GM23338 (cell line): ENCODE results near the gene EPS8L1. TPM values are rescaled to one million over a fixed set of nuclear protein-coding genes. Genes with fewer than 3 reads are reported as not detected.
A peak's percentile ranks its signal among the peaks of the same experiment; 100 is the strongest.

Source experiments
- ATAC-seq: fragments of 200-7000 bp; cut with Tn5 transposase; 3 replicates; pipeline ENCODE4 v1.9.1; 2020
- DNase-seq: peaks from one replicate; pipeline ENCODE4 v3.0.0-alpha.2; 2015; ENCODE audit warnings: low spot score
- H2AFZ ChIP-seq: fragments of 200-600 bp; sonication (generic); 2 replicates; pipeline ENCODE4 v1.8.0; 2016; ENCODE audit warnings: antibody characterized with exemption, mild to moderate bottlenecking, moderate library complexity
- H3F3A ChIP-seq: fragments of 200-600 bp; sonication (generic); replicated peaks from 2 replicates; pipeline ENCODE4 v1.8.0; 2017; ENCODE audit warnings: antibody characterized with exemption, mixed run types, low read depth
- H3K27ac ChIP-seq: fragments of 200-600 bp; sonication (generic); 2 replicates; pipeline ENCODE4 v1.6.1; 2016; ENCODE audit warnings: low read depth
- H3K27me3 ChIP-seq: fragments of 200-600 bp; sonication (generic); 2 replicates; pipeline ENCODE4 v1.8.0; 2016; ENCODE audit warnings: mild to moderate bottlenecking, mixed run types, moderate library complexity; ENCODE audit not compliant: insufficient read depth
- H3K36me3 ChIP-seq: fragments of 200-600 bp; sonication (generic); 2 replicates; pipeline ENCODE4 v1.8.0; 2016; ENCODE audit warnings: mild to moderate bottlenecking; ENCODE audit not compliant: insufficient read depth
- H3K4me1 ChIP-seq: fragments of 200-600 bp; sonication (generic); 2 replicates; pipeline ENCODE4 v1.8.0; 2016; ENCODE audit warnings: mild to moderate bottlenecking, moderate library complexity; ENCODE audit not compliant: insufficient read depth
- H3K4me2 ChIP-seq: fragments of 200-600 bp; sonication (generic); 2 replicates; pipeline ENCODE4 v1.7.1; 2017; ENCODE audit warnings: mixed run types
- H3K4me3 ChIP-seq: fragments of 200-600 bp; sonication (generic); 2 replicates; pipeline ENCODE4 v1.6.1; 2016; ENCODE audit warnings: mixed run types
- H3K79me2 ChIP-seq: fragments of 200-600 bp; sonication (generic); replicated peaks from 2 replicates; pipeline ENCODE4 v1.8.0; 2017; ENCODE audit warnings: mild to moderate bottlenecking; ENCODE audit not compliant: insufficient read depth
- H3K9me2 ChIP-seq: fragments of 200-600 bp; sonication (generic); 2 replicates; pipeline ENCODE4 v1.8.0; 2017; ENCODE audit not compliant: insufficient read depth
- H4K20me1 ChIP-seq: fragments of 200-600 bp; sonication (generic); replicated peaks from 2 replicates; pipeline ENCODE4 v1.8.0; 2017; ENCODE audit warnings: mild to moderate bottlenecking; ENCODE audit not compliant: insufficient read depth
- H3K27ac Mint-ChIP-seq: 2 replicates; pipeline ENCODE4 v1.8.0; 2020; ENCODE audit warnings: inconsistent platforms, mild to moderate bottlenecking, moderate library complexity, mixed read lengths
- H3K27me3 Mint-ChIP-seq: 3 replicates; pipeline ENCODE4 v1.8.0; 2022; ENCODE audit warnings: low read depth, mild to moderate bottlenecking, moderate library complexity, mixed read lengths, inconsistent platforms; ENCODE audit not compliant: insufficient read depth, poor library complexity
- H3K36me3 Mint-ChIP-seq: 3 replicates; pipeline ENCODE4 v1.8.0; 2021; ENCODE audit warnings: low read depth, mild to moderate bottlenecking, inconsistent platforms, moderate library complexity, mixed read lengths
- H3K4me1 Mint-ChIP-seq: 3 replicates; pipeline ENCODE4 v1.8.0; 2020; ENCODE audit warnings: mild to moderate bottlenecking, inconsistent platforms, mixed read lengths
- H3K4me3 Mint-ChIP-seq: 3 replicates; pipeline ENCODE4 v1.8.0; 2021; ENCODE audit warnings: moderate library complexity, mild to moderate bottlenecking, inconsistent platforms, mixed read lengths
- H3K9me3 Mint-ChIP-seq: 3 replicates; pipeline ENCODE4 v1.8.0; 2020; ENCODE audit warnings: moderate library complexity, mild to moderate bottlenecking, inconsistent platforms, mixed read lengths
- CTCF ChIP-seq, 2 experiments: fragments of 200-600 bp in 1 of 2; sonication (generic) in 1 of 2; conservative IDR thresholded peaks; 2 replicates each; pipeline versions ENCODE4 v1.5.1 to v1.6.1; 2016 to 2017; ENCODE audit warnings: antibody characterized with exemption in 2 of 2, low read depth in 2 of 2, mild to moderate bottlenecking in 2 of 2, moderate library complexity in 1 of 2
- EZH2 ChIP-seq: fragments of 200-600 bp; sonication (generic); IDR thresholded peaks from one replicate; pipeline ENCODE4 v1.8.0; 2017; ENCODE audit warnings: antibody characterized with exemption, mild to moderate bottlenecking, low read depth; ENCODE audit not compliant: unreplicated experiment
- EZH2phosphoT487 ChIP-seq: fragments of 200-600 bp; sonication (generic); IDR thresholded peaks from one replicate; pipeline ENCODE4 v1.8.1; 2018; ENCODE audit warnings: antibody characterized with exemption; ENCODE audit not compliant: unreplicated experiment
- NANOG ChIP-seq: IDR thresholded peaks from 2 replicates; pipeline ENCODE4 v1.6.1; 2016; ENCODE audit warnings: antibody characterized with exemption, borderline replicate concordance
- REST ChIP-seq: IDR thresholded peaks from one replicate; pipeline ENCODE4 v1.6.1; 2018; ENCODE audit warnings: antibody characterized with exemption; ENCODE audit not compliant: unreplicated experiment
- ZNF114 ChIP-seq: fragments of 250-450 bp; sonication (Bioruptor Pico); IDR thresholded peaks from 2 replicates; pipeline ENCODE4 v1.5.0; 2020; ENCODE audit warnings: mild to moderate bottlenecking, moderate library complexity
- ZNF462 ChIP-seq: fragments of 250-450 bp; sonication (Bioruptor Pico); IDR thresholded peaks from 2 replicates; pipeline ENCODE4 v1.5.0; 2020; ENCODE audit warnings: mild to moderate bottlenecking, moderate library complexity
- polyA plus RNA-seq: library from polyadenylated mRNA; unstranded; fragments of >200 nt; fragmentation: Nextera tagmentation; extraction: Ambion mirVana; gene quantifications from 2 replicates; pipeline ENCODE4 v1.2.1, GENCODE V29; 2016
- total RNA-seq: library from RNA; depleted of rRNA; stranded (reverse); fragments of >200 nt; shearing (Covaris generic); gene quantifications from 2 replicates; pipeline ENCODE4 v1.2.3, GENCODE V29; 2014
- TF ChIP-seq, protein P1 (sequence below): IDR thresholded peaks from 2 replicates; pipeline ENCODE4 v1.6.1; 2016; ENCODE audit warnings: antibody characterized with exemption

EPS8L1 gene
- total and polyA plus RNA-seq, 2 experiments from 2014 or later: 47.5 to 51.2 TPM

- TF ChIP-seq REST: no peak
Measured at GRCh38 chr19:55095260-55096060, 19.8 kb downstream of the EPS8L1 start (continued).

DNA sequence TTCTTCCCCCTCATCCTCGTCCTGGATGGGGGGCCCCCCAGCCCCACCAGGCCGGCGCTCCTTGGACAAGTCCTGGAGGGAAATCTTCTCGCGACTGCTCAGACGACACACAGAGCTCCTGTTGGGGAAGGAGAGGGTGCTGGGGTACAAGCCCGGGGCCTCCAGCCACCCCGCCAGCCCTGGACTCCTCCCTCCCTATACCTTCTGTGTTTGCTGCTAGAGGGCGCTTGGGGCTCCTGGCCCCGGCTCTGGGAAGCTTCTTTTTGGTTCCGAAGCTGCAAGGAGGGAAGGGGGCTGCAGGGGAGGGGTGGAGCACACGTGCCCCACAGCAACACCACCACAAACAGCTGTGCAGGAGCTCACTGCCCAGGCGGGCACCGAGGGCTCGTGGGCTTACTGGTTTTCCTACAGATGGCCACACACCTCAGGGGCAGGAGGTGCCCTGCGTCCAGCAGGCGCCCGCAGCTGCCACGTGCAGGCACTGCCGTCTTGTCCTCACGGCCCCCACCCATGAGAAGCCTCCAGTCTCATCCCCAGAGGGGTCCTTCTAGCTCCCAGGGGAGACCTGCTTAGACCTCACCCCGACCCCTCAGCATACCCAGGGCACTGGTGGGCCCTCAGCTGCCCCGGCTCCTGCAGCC is 20.5 kb downstream of the EPS8L1 start:
- Histone ChIP-seq H3K4me1 (peaks cover 14% of the 10 kb centered on the region), H2AFZ (no peak overlapping the region), H3F3A (peaks cover 8% of the 10 kb centered on the region; the same call in 1 of the 2 replicates), H4K20me1 (no peaks in the 10 kb centered on the region; the same call in 1 of the 2 replicates), H3K4me2 (no peak overlapping the region), H3K9me2 (no peaks in the 10 kb centered on the region), H3K4me3 (no peak overlapping the region), H3K79me2 (no peaks in the 10 kb centered on the region), H3K27me3 (no peaks in the 10 kb centered on the region), H3K27ac (no peak overlapping the region), H3K36me3 (no peaks in the 10 kb centered on the region)
- H3K4me3 Mint-ChIP-seq: no peak overlapping the region
- peaks cover 16% of the 10 kb centered on the region for H3K27me3 Mint-ChIP-seq
- no peak overlapping the region for H3K27ac Mint-ChIP-seq
- ATAC-seq (peak; percentile 8), DNase-seq (peak; percentile 67)
- H3K4me1 Mint-ChIP-seq: peaks cover 19% of the 10 kb centered on the region
- no peaks in the 10 kb centered on the region for H3K9me3 Mint-ChIP-seq
- H3K36me3 Mint-ChIP-seq: peaks cover 9% of the 10 kb centered on the region
- no peak for TF ChIP-seq EZH2phosphoT487
- no peak for TF ChIP-seq NANOG
- TF ChIP-seq ZNF114 (CRISPR knock-in tag): no peak
- no peak for TF ChIP-seq ZNF462
- TF ChIP-seq, protein P1, sequence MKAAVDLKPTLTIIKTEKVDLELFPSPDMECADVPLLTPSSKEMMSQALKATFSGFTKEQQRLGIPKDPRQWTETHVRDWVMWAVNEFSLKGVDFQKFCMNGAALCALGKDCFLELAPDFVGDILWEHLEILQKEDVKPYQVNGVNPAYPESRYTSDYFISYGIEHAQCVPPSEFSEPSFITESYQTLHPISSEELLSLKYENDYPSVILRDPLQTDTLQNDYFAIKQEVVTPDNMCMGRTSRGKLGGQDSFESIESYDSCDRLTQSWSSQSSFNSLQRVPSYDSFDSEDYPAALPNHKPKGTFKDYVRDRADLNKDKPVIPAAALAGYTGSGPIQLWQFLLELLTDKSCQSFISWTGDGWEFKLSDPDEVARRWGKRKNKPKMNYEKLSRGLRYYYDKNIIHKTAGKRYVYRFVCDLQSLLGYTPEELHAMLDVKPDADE: no peak
- TF ChIP-seq EZH2: no peak
- peak in 1 of 2 experiments; percentile 50; a peak in 3 of 4 replicates for TF ChIP-seq CTCF (conservative IDR thresholded peaks at IDR 0.05; ENCODE audit: low read depth in 2 of 2)
